ENCODE results near the gene R3HDML.

Gene R3HDML

DNA sequence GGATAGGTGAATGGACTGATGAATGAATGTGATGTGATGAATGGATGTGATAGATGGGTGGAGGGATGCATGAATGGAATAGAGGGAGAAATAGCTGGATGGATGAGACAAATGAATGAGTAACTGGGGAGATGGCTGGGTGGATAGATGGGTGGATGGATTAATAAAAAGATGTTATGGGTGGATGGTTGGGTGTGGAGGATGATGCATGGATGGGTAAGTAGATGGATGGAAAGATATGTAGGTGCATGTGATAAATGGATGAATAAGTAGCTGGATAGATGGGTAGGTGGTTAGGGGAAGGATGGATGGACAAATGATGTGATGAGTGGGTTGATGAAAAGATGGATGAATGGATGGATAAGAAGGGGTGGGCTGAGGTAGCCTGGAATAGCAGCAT, 23.4 kb downstream of the R3HDML start:
- H3K79me1 ChIP-seq (ENCODE audit: low read depth, low read length) = no peaks in the 10 kb centered on the region
- H3K4me3 ChIP-seq (ENCODE audit: low read length in 2 of 2) = no peak overlapping the region
- no peak overlapping the region for H2AK5ac ChIP-seq (ENCODE audit: low read depth, low read length)
- no peak overlapping the region for H3K27ac ChIP-seq (replicated peaks; ENCODE audit: low read length)
- no peak for DNase-seq (ENCODE audit: low spot score)
- H3K27me3 ChIP-seq (ENCODE audit: control insufficient read depth in 3 of 3, insufficient read depth in 3 of 3, low read depth in 1 of 3, low read length in 3 of 3) = peaks cover 0 to 24% (median 0%) of the 10 kb centered on the region in 3 experiments
- H3K4me1 ChIP-seq (ENCODE audit: control insufficient read depth in 2 of 2, insufficient read depth in 1 of 2, low read depth in 1 of 2, low read length in 2 of 2) = peaks cover 0 to 5% of the 10 kb centered on the region in 2 donors
- H2BK15ac ChIP-seq (ENCODE audit: low read length) = no peak overlapping the region
- no peak overlapping the region for H2BK120ac ChIP-seq (ENCODE audit: low read depth, low read length)
- no peak overlapping the region for H4K8ac ChIP-seq (ENCODE audit: low read depth, low read length)
- H3K23ac ChIP-seq (ENCODE audit: low read depth, low read length, poor library complexity) = no peak overlapping the region
- no peak overlapping the region for H2BK5ac ChIP-seq (ENCODE audit: low read length)
- no peak overlapping the region for H3K4ac ChIP-seq (ENCODE audit: low read length)
- H3K9ac ChIP-seq (ENCODE audit: low read depth, low read length, poor library complexity) = no peak overlapping the region
- H3K18ac ChIP-seq (ENCODE audit: low read length) = no peak overlapping the region
- H3K36me3 ChIP-seq (replicated peaks in 1 of 2; ENCODE audit: control insufficient read depth in 2 of 2, insufficient read depth in 2 of 2, low read length in 2 of 2) = no peaks in the 10 kb centered on the region
- no peak overlapping the region for H2AFZ ChIP-seq (ENCODE audit: low read length)
- no peak overlapping the region for H3K14ac ChIP-seq (ENCODE audit: low read length)
- H3K4me2 ChIP-seq (ENCODE audit: insufficient read depth, low read length, poor library complexity, severe bottlenecking) = no peak overlapping the region
- no peaks in the 10 kb centered on the region for H3K9me3 ChIP-seq (replicated peaks in 1 of 2; ENCODE audit: control insufficient read depth in 2 of 2, insufficient read depth in 1 of 2, low read depth in 1 of 2, low read length in 2 of 2)
- no peak overlapping the region for H2BK12ac ChIP-seq (ENCODE audit: low read length)
- H4K91ac ChIP-seq (ENCODE audit: low read depth, low read length, poor library complexity) = no peak overlapping the region

DNA sequence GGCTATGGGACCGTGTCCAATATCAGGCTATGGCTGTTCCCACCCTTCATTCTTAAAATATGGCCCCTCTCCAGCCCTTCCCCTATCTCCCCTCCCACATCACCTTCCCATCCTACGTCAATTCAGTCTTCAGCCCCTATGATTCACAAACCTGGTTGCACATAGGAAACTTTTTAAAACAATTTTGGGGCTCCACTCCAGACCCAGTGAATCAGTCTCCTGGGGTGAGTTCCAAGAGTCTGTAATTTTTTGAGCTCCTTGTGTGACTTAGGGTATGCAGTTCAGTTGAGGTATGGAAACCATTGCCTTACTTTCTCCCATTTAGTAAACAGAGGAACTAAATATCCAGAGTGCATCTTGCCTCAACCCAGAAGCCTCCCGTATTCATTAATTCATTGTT, 24.2 kb downstream of the R3HDML start:
- H2BK12ac ChIP-seq (ENCODE audit: low read length) = no peak overlapping the region
- no peak overlapping the region for H2BK15ac ChIP-seq (ENCODE audit: low read length)
- no peak overlapping the region for H2AK5ac ChIP-seq (ENCODE audit: low read depth, low read length)
- H3K23ac ChIP-seq (ENCODE audit: low read depth, low read length, poor library complexity) = no peak overlapping the region
- H3K9ac ChIP-seq (ENCODE audit: low read depth, low read length, poor library complexity) = no peak overlapping the region
- no peak overlapping the region for H2BK120ac ChIP-seq (ENCODE audit: low read depth, low read length)
- H3K4me3 ChIP-seq (ENCODE audit: low read length in 2 of 2) = no peak overlapping the region
- H3K36me3 ChIP-seq (replicated peaks in 1 of 2; ENCODE audit: control insufficient read depth in 2 of 2, insufficient read depth in 2 of 2, low read length in 2 of 2) = no peaks in the 10 kb centered on the region
- H3K27ac ChIP-seq (replicated peaks; ENCODE audit: low read length) = no peak overlapping the region
- H3K27me3 ChIP-seq (ENCODE audit: control insufficient read depth in 3 of 3, insufficient read depth in 3 of 3, low read depth in 1 of 3, low read length in 3 of 3) = peaks cover 0 to 24% (median 0%) of the 10 kb centered on the region in 3 experiments
- peaks cover 0 to 4% of the 10 kb centered on the region in 2 donors for H3K4me1 ChIP-seq (ENCODE audit: control insufficient read depth in 2 of 2, insufficient read depth in 1 of 2, low read depth in 1 of 2, low read length in 2 of 2)
- H3K9me3 ChIP-seq (replicated peaks in 1 of 2; ENCODE audit: control insufficient read depth in 2 of 2, insufficient read depth in 1 of 2, low read depth in 1 of 2, low read length in 2 of 2) = no peaks in the 10 kb centered on the region
- H2AFZ ChIP-seq (ENCODE audit: low read length) = no peak overlapping the region
- H4K8ac ChIP-seq (ENCODE audit: low read depth, low read length) = no peak overlapping the region
- H3K14ac ChIP-seq (ENCODE audit: low read length) = no peak overlapping the region
- WGBS, 2 donors (ENCODE audit: extremely low coverage in 2 of 2, insufficient read length in 2 of 2, insufficient replicate concordance in 1 of 2) = 100% methylated on average over 1 of the region's 3 CpGs; no CpG with 5 or more reads in 1 of the 2 donors
- no peak overlapping the region for H4K91ac ChIP-seq (ENCODE audit: low read depth, low read length, poor library complexity)
- H3K79me1 ChIP-seq (ENCODE audit: low read depth, low read length) = no peaks in the 10 kb centered on the region
- no peak for DNase-seq (ENCODE audit: low spot score)
- H2BK5ac ChIP-seq (ENCODE audit: low read length) = no peak overlapping the region
- no peak overlapping the region for H3K18ac ChIP-seq (ENCODE audit: low read length)
- H3K4me2 ChIP-seq (ENCODE audit: insufficient read depth, low read length, poor library complexity, severe bottlenecking) = no peak overlapping the region
- H3K4ac ChIP-seq (ENCODE audit: low read length) = no peak overlapping the region

DNA sequence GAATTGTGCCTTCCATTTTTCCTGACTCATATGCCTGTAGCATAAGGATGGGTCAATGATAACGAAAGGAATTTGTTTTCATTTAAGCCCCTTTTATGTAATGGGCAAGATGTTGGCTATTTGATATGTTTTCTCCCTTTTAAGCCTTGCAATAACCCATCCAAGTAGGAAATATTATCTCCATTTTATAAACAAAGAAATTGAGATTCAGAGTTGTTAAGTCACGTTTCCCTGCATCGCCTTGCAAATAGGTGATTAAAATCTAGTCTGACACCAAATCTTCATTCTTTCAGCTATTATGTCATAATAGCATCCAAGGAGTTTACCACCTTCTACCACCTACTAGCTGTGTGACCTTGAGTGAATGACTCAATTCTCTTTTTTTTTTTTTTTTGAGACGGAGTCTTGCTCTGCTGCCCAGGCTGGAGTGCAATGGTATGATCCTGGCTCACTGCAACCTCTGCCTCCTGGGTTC, 25.7 kb downstream of the R3HDML start:
- no peak overlapping the region for H2BK120ac ChIP-seq (ENCODE audit: low read depth, low read length)
- peaks cover 0 to 17% (median 0%) of the 10 kb centered on the region in 3 experiments for H3K27me3 ChIP-seq (ENCODE audit: control insufficient read depth in 3 of 3, insufficient read depth in 3 of 3, low read depth in 1 of 3, low read length in 3 of 3)
- H3K4me1 ChIP-seq (ENCODE audit: control insufficient read depth in 2 of 2, insufficient read depth in 1 of 2, low read depth in 1 of 2, low read length in 2 of 2) = no peaks in the 10 kb centered on the region
- H3K36me3 ChIP-seq (replicated peaks in 1 of 2; ENCODE audit: control insufficient read depth in 2 of 2, insufficient read depth in 2 of 2, low read length in 2 of 2) = no peaks in the 10 kb centered on the region
- no peak for DNase-seq (ENCODE audit: low spot score)
- no peak overlapping the region for H3K4ac ChIP-seq (ENCODE audit: low read length)
- H3K23ac ChIP-seq (ENCODE audit: low read depth, low read length, poor library complexity) = no peak overlapping the region
- no peak overlapping the region for H2BK15ac ChIP-seq (ENCODE audit: low read length)
- H4K8ac ChIP-seq (ENCODE audit: low read depth, low read length) = no peak overlapping the region
- WGBS, 2 donors (ENCODE audit: extremely low coverage in 2 of 2, insufficient read length in 2 of 2, insufficient replicate concordance in 1 of 2) = no CpG with 5 or more reads among the region's 4 CpGs
- no peak overlapping the region for H3K27ac ChIP-seq (replicated peaks; ENCODE audit: low read length)
- no peak overlapping the region for H2AK5ac ChIP-seq (ENCODE audit: low read depth, low read length)
- no peak overlapping the region for H3K4me3 ChIP-seq (ENCODE audit: low read length in 2 of 2)
- no peaks in the 10 kb centered on the region for H3K9me3 ChIP-seq (replicated peaks in 1 of 2; ENCODE audit: control insufficient read depth in 2 of 2, insufficient read depth in 1 of 2, low read depth in 1 of 2, low read length in 2 of 2)
- H3K4me2 ChIP-seq (ENCODE audit: insufficient read depth, low read length, poor library complexity, severe bottlenecking) = no peak overlapping the region
- H3K79me1 ChIP-seq (ENCODE audit: low read depth, low read length) = no peaks in the 10 kb centered on the region
- no peak overlapping the region for H3K14ac ChIP-seq (ENCODE audit: low read length)
- no peak overlapping the region for H2BK12ac ChIP-seq (ENCODE audit: low read length)
- H2AFZ ChIP-seq (ENCODE audit: low read length) = no peak overlapping the region
- no peak overlapping the region for H3K18ac ChIP-seq (ENCODE audit: low read length)
- no peak overlapping the region for H4K91ac ChIP-seq (ENCODE audit: low read depth, low read length, poor library complexity)
- H2BK5ac ChIP-seq (ENCODE audit: low read length) = no peak overlapping the region
- H3K9ac ChIP-seq (ENCODE audit: low read depth, low read length, poor library complexity) = no peak overlapping the region

DNA sequence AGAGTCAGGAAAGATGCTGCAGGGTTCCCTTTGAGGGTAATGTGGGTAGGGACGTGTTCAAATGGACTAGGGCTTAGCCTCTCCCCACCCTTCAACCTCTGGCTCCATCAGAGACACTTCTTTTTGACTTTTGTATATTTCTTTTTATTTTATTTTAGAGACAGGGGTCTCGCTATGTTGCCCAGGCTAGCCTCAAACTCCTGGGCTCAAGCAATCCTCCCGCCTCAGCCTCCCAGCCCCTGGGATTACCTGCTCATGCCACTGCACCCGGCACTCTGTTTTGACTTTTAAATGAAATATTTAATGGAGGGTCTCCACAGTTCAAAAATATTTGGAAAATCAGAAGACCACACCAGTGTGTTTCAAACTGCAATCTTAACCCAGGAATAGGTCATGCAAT, 27.2 kb downstream of the R3HDML start:
- H4K8ac ChIP-seq (ENCODE audit: low read depth, low read length) = no peak overlapping the region
- no peak overlapping the region for H4K91ac ChIP-seq (ENCODE audit: low read depth, low read length, poor library complexity)
- no peak overlapping the region for H3K14ac ChIP-seq (ENCODE audit: low read length)
- H3K9ac ChIP-seq (ENCODE audit: low read depth, low read length, poor library complexity) = no peak overlapping the region
- H3K4me3 ChIP-seq (ENCODE audit: low read length in 2 of 2) = no peak overlapping the region
- H2BK120ac ChIP-seq (ENCODE audit: low read depth, low read length) = no peak overlapping the region
- H2AFZ ChIP-seq (ENCODE audit: low read length) = no peak overlapping the region
- no peak overlapping the region for H2BK12ac ChIP-seq (ENCODE audit: low read length)
- no peak overlapping the region for H3K4ac ChIP-seq (ENCODE audit: low read length)
- no peak overlapping the region for H2BK15ac ChIP-seq (ENCODE audit: low read length)
- H3K9me3 ChIP-seq (replicated peaks in 1 of 2; ENCODE audit: control insufficient read depth in 2 of 2, insufficient read depth in 1 of 2, low read depth in 1 of 2, low read length in 2 of 2) = no peaks in the 10 kb centered on the region
- no peak overlapping the region for H3K4me2 ChIP-seq (ENCODE audit: insufficient read depth, low read length, poor library complexity, severe bottlenecking)
- DNase-seq (ENCODE audit: low spot score) = no peak
- no peak overlapping the region for H3K23ac ChIP-seq (ENCODE audit: low read depth, low read length, poor library complexity)
- WGBS, 2 donors (ENCODE audit: extremely low coverage in 2 of 2, insufficient read length in 2 of 2, insufficient replicate concordance in 1 of 2) = no CpG with 5 or more reads among the region's 4 CpGs
- no peak overlapping the region for H2AK5ac ChIP-seq (ENCODE audit: low read depth, low read length)
- no peaks in the 10 kb centered on the region for H3K36me3 ChIP-seq (replicated peaks in 1 of 2; ENCODE audit: control insufficient read depth in 2 of 2, insufficient read depth in 2 of 2, low read length in 2 of 2)
- H3K27ac ChIP-seq (replicated peaks; ENCODE audit: low read length) = no peak overlapping the region
- no peak overlapping the region for H2BK5ac ChIP-seq (ENCODE audit: low read length)
- H3K27me3 ChIP-seq (ENCODE audit: control insufficient read depth in 3 of 3, insufficient read depth in 3 of 3, low read depth in 1 of 3, low read length in 3 of 3) = peaks cover 0 to 11% (median 0%) of the 10 kb centered on the region in 3 experiments
- H3K18ac ChIP-seq (ENCODE audit: low read length) = no peak overlapping the region
- no peaks in the 10 kb centered on the region for H3K79me1 ChIP-seq (ENCODE audit: low read depth, low read length)
- H3K4me1 ChIP-seq (ENCODE audit: control insufficient read depth in 2 of 2, insufficient read depth in 1 of 2, low read depth in 1 of 2, low read length in 2 of 2) = no peaks in the 10 kb centered on the region

Measured in neuronal stem cell (in vitro differentiated cells).